ENCODE measurements around the gene KRT10.

DNA sequence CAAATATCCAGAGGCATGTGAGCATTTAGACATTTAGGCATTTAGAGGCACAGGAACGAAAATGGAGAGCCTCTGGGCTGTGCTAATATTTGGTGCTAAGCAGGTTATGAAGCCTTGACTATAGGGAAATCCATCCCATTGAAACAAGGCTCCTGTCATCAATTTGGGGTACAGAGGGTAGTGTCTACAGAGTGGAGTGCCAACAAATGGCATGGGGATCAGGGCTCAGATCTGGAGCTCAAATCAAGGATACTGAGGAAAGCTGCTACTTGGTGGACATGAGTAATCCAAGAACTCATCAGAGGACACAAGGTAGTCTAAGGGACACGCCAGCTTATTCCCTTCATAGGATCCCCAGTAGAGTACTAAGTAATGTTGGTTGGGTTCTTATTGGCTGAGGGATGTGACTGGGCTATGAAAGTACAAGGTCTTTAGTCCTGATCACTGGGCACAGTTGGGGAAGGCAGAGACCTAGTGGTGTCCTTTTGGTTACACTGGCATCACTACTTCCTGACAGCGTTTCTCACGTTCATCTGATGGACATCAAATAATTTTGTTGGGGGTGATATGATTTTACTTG is 5.2 kb downstream of the KRT10 start:
- no peak for TF ChIP-seq ZFP1 (CRISPR knock-in tag; IDR thresholded peaks at IDR 0.05)
- no peak for TF ChIP-seq MAZ (CRISPR knock-in tag; conservative IDR thresholded peaks at IDR 0.05 in 1 of 2, IDR thresholded peaks at IDR 0.05 in 1 of 2)
- TF ChIP-seq NR2C2 (CRISPR knock-in tag; IDR thresholded peaks at IDR 0.05), result no peak
- TF ChIP-seq NR2C2 (tag; IDR thresholded peaks at IDR 0.05), result no peak
- TF ChIP-seq, protein P1, sequence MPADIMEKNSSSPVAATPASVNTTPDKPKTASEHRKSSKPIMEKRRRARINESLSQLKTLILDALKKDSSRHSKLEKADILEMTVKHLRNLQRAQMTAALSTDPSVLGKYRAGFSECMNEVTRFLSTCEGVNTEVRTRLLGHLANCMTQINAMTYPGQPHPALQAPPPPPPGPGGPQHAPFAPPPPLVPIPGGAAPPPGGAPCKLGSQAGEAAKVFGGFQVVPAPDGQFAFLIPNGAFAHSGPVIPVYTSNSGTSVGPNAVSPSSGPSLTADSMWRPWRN (IDR thresholded peaks at IDR 0.05; ENCODE audit: low read depth), result no peak
- TF ChIP-seq, protein P2, sequence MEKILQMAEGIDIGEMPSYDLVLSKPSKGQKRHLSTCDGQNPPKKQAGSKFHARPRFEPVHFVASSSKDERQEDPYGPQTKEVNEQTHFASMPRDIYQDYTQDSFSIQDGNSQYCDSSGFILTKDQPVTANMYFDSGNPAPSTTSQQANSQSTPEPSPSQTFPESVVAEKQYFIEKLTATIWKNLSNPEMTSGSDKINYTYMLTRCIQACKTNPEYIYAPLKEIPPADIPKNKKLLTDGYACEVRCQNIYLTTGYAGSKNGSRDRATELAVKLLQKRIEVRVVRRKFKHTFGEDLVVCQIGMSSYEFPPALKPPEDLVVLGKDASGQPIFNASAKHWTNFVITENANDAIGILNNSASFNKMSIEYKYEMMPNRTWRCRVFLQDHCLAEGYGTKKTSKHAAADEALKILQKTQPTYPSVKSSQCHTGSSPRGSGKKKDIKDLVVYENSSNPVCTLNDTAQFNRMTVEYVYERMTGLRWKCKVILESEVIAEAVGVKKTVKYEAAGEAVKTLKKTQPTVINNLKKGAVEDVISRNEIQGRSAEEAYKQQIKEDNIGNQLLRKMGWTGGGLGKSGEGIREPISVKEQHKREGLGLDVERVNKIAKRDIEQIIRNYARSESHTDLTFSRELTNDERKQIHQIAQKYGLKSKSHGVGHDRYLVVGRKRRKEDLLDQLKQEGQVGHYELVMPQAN (IDR thresholded peaks at IDR 0.05; ENCODE audit: borderline replicate concordance), result no peak
- TF ChIP-seq, protein P3, sequence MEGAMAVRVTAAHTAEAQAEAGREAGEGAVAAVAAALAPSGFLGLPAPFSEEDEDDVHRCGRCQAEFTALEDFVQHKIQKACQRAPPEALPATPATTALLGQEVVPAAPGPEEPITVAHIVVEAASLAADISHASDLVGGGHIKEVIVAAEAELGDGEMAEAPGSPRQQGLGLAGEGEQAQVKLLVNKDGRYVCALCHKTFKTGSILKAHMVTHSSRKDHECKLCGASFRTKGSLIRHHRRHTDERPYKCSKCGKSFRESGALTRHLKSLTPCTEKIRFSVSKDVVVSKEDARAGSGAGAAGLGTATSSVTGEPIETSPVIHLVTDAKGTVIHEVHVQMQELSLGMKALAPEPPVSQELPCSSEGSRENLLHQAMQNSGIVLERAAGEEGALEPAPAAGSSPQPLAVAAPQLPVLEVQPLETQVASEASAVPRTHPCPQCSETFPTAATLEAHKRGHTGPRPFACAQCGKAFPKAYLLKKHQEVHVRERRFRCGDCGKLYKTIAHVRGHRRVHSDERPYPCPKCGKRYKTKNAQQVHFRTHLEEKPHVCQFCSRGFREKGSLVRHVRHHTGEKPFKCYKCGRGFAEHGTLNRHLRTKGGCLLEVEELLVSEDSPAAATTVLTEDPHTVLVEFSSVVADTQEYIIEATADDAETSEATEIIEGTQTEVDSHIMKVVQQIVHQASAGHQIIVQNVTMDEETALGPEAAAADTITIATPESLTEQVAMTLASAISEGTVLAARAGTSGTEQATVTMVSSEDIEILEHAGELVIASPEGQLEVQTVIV (CRISPR knock-in tag; IDR thresholded peaks at IDR 0.05; ENCODE audit: borderline replicate concordance), result no peak
- TF ChIP-seq MTA3 (IDR thresholded peaks at IDR 0.05; ENCODE audit: borderline replicate concordance), result no peak
- TF ChIP-seq NCOR1 (IDR thresholded peaks at IDR 0.05), result no peak
- no peak for TF ChIP-seq SPI1 (IDR thresholded peaks at IDR 0.05; ENCODE audit: borderline replicate concordance, low read depth, low read length)
- TF ChIP-seq SOX6 (IDR thresholded peaks at IDR 0.05), result no peak
